Neural progenitor cell (in vitro differentiated cells): Measurements from ENCODE around the gene TFE3.

Experiments
- EZH2 ChIP-seq: fragments of 200-600 bp; sonication (generic); IDR thresholded peaks from 2 replicates; pipeline ENCODE4 v1.6.1; 2017; ENCODE audit warnings: antibody characterized with exemption, mild to moderate bottlenecking, moderate library complexity
- EZH2phosphoT487 ChIP-seq: fragments of 200-600 bp; sonication (generic); IDR thresholded peaks from 2 replicates; pipeline ENCODE4 v1.6.1; 2017; ENCODE audit warnings: antibody characterized with exemption
- TF ChIP-seq, protein P1 (sequence below): fragments of 200-600 bp; sonication (generic); IDR thresholded peaks from 2 replicates; pipeline ENCODE4 v1.5.1; 2017; ENCODE audit warnings: antibody characterized with exemption, mild to moderate bottlenecking

DNA sequence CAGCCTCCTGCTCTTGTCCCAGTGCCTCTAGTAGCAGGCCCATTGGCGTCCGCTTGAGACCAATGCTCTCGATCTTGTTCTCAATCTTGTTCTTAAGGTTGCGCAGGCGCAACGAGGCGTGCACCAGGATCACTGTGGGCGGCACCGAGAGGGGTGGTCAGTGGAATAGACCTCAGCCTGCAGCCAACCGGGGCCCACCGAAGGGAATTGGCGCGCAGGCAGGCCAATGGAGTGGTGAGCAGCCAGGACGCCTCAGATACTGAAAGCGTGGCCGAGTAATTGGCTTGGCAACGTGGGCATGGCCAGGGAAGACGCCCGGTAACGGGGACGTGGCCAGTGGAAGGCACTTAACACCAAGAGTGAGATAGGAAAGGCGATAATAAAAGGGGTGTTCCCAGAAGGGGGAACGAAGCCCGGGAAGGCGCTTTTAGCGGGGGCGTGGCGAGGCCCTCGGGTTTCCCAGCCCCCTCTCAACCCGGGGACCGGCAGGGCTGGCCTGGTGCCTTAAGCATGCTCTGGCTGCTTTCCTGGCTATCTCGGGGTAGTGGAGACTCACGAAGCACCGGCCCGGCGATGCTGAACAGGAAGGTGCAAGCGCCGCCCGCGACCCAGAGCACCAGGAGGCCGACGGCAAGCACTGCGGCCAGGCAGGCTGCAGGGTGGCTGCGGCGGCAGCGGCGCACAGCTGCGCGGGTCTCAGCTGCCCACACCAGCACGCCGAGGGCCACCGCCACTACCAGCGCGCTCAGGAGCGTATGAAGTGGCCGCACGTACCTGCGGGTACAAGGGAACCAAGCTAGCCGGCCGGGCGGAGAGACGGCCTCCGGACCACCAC, 28.9 kb upstream of the TFE3 start:
- TF ChIP-seq, protein P1, sequence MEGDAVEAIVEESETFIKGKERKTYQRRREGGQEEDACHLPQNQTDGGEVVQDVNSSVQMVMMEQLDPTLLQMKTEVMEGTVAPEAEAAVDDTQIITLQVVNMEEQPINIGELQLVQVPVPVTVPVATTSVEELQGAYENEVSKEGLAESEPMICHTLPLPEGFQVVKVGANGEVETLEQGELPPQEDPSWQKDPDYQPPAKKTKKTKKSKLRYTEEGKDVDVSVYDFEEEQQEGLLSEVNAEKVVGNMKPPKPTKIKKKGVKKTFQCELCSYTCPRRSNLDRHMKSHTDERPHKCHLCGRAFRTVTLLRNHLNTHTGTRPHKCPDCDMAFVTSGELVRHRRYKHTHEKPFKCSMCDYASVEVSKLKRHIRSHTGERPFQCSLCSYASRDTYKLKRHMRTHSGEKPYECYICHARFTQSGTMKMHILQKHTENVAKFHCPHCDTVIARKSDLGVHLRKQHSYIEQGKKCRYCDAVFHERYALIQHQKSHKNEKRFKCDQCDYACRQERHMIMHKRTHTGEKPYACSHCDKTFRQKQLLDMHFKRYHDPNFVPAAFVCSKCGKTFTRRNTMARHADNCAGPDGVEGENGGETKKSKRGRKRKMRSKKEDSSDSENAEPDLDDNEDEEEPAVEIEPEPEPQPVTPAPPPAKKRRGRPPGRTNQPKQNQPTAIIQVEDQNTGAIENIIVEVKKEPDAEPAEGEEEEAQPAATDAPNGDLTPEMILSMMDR = no peak
- TF ChIP-seq EZH2 (no peak), EZH2phosphoT487 (no peak)
